ENCODE results near the gene CCDC74A.

CCDC74A gene

DNA sequence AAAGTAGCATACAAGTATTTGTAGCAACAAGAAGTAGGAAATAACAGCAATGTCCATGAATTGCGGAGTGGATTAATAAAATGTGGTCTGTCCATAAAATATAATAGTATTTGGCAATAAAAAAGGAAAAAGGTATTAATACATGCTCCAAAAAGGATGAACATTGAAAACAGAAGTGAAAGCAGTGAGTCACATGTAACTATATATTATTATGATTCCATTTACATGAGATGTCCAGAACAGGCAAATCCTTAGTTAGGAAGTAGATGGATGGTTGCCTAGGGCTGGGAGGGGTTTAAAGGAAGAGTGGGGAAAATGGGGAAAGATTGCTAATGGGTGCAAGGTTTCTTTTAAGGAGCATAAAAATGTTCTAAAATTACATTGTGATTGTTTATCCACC lies 44.5 kb downstream of the CCDC74A start:
- H3K27ac Mint-ChIP-seq, result no peak overlapping the region

DNA sequence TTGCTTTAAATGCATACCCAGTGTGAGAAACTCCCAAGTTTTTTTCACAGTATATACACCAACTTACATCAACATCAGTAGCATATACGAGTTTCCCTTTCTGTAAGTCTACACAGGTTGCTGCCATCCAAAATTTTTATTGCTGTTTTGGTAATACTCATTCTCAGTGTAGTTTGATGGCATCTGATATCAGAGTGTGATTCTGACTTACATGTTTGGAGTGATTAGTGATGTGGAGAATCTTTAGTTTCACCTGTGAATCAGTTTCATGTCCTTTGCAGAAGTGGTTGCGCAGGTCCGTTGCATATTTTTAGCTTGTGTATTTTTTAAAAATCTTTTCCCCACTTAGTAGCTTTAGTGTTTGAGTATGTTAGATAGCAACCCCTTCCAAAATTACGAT lies 50.1 kb downstream of the CCDC74A start:
- H3K4me3 Mint-ChIP-seq, result no peak overlapping the region
- TF ChIP-seq, protein P1, sequence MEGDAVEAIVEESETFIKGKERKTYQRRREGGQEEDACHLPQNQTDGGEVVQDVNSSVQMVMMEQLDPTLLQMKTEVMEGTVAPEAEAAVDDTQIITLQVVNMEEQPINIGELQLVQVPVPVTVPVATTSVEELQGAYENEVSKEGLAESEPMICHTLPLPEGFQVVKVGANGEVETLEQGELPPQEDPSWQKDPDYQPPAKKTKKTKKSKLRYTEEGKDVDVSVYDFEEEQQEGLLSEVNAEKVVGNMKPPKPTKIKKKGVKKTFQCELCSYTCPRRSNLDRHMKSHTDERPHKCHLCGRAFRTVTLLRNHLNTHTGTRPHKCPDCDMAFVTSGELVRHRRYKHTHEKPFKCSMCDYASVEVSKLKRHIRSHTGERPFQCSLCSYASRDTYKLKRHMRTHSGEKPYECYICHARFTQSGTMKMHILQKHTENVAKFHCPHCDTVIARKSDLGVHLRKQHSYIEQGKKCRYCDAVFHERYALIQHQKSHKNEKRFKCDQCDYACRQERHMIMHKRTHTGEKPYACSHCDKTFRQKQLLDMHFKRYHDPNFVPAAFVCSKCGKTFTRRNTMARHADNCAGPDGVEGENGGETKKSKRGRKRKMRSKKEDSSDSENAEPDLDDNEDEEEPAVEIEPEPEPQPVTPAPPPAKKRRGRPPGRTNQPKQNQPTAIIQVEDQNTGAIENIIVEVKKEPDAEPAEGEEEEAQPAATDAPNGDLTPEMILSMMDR (IDR thresholded peaks at IDR 0.05; ENCODE audit: unreplicated experiment in 3 of 3), result no peak
- H3K27me3 Mint-ChIP-seq (ENCODE audit: low read depth), result peaks cover 29% of the 10 kb centered on the region
- H3K9me3 Mint-ChIP-seq, result no peaks in the 10 kb centered on the region
- H3K4me1 Mint-ChIP-seq, result no peaks in the 10 kb centered on the region
- no peak overlapping the region for H3K27ac Mint-ChIP-seq
- H3K36me3 Mint-ChIP-seq (ENCODE audit: low read depth), result no peaks in the 10 kb centered on the region

More for the DNA sequence above, 44.5 kb downstream of the CCDC74A start:
- H3K27me3 Mint-ChIP-seq (ENCODE audit: low read depth), result peaks cover 26% of the 10 kb centered on the region
- H3K9me3 Mint-ChIP-seq, result no peaks in the 10 kb centered on the region
- H3K4me3 Mint-ChIP-seq, result no peak overlapping the region
- H3K4me1 Mint-ChIP-seq, result no peaks in the 10 kb centered on the region
- TF ChIP-seq, protein P1 (IDR thresholded peaks at IDR 0.05; ENCODE audit: unreplicated experiment in 3 of 3), result no peak
- H3K36me3 Mint-ChIP-seq (ENCODE audit: low read depth), result no peaks in the 10 kb centered on the region

DNA sequence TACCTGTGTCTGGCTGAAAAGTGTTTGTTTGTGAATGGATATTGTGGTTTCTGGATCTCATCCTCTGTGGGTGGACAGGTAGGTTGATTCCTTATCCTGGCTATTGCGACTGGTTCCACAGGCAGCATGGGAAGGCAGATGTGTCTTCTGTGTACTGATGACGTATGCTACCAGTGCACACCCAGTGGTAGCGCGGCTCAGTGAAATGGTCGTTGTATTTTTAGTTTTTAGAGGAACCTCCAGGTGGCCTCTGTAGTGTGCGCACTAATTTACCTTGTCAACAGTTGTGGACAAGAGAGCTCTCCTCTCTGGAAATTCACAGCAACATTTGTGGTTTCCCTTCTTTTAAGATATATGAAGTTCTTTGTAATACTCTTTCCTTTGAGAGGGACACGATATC lies 52.5 kb downstream of the CCDC74A start:
- Mint-ChIP-seq H3K36me3 (ENCODE audit: low read depth) (no peaks in the 10 kb centered on the region), H3K4me3 (no peak overlapping the region), H3K4me1 (no peaks in the 10 kb centered on the region), H3K27ac (no peak overlapping the region), H3K9me3 (no peaks in the 10 kb centered on the region), H3K27me3 (ENCODE audit: low read depth) (peaks cover 14% of the 10 kb centered on the region)
- TF ChIP-seq, protein P1 (IDR thresholded peaks at IDR 0.05; ENCODE audit: unreplicated experiment in 3 of 3), result no peak

Data from nephron (organoid).